ENCODE results near the gene HOXC13. TPM values are rescaled to one million over a fixed set of nuclear protein-coding genes. Genes with fewer than 3 reads are reported as not detected.
A peak's percentile ranks its signal among the peaks of the same experiment; 100 is the strongest.

HOXC13 gene
- total and polyA plus RNA-seq, 4 donors = not detected

- H3K9ac ChIP-seq (ENCODE audit: insufficient read depth in 1 of 2, low read length in 2 of 2) = no peak overlapping the region
- H3K9me3 ChIP-seq (ENCODE audit: control insufficient read depth in 4 of 4, insufficient read depth in 3 of 4, low read length in 3 of 4) = peaks cover 0 to 11% (median 0%) of the 10 kb centered on the region in 4 donors
- H3K27ac ChIP-seq (ENCODE audit: low read depth in 1 of 2, low read length in 1 of 2) = no peak overlapping the region
- H3K27me3 ChIP-seq (ENCODE audit: control insufficient read depth in 3 of 3, insufficient read depth in 3 of 3, low read length in 2 of 3) = peaks cover 14 to 95% (median 89%) of the 10 kb centered on the region in 3 donors
- H3K36me3 ChIP-seq (ENCODE audit: control insufficient read depth in 4 of 4, insufficient read depth in 4 of 4, low read length in 4 of 4) = no peaks in the 10 kb centered on the region
- H3K4me1 ChIP-seq (ENCODE audit: control insufficient read depth in 5 of 5, insufficient read depth in 5 of 5, low read length in 5 of 5) = peaks cover 0 to 3% (median 2%) of the 10 kb centered on the region in 5 donors
- ATAC-seq (ENCODE audit: insufficient read depth, low FRiP score) = no peak
- TF ChIP-seq CTCF (IDR thresholded peaks at IDR 0.05; ENCODE audit: control extremely low read depth, extremely low read depth) = no peak
- no peak overlapping the region for H3K4me3 ChIP-seq
- 17 to 23% methylated on average over 23 of the region's 23 CpGs for WGBS, 2 donors
- peak in 1 of 3 donors; percentile 4 for DNase-seq
Measured at GRCh38 chr12:53937596-53938325, 870 bp upstream of the HOXC13 start.

- peak; percentile 65 to 72 (median 71) for DNase-seq
- no peaks in the 10 kb centered on the region for H3K36me3 ChIP-seq (ENCODE audit: control insufficient read depth in 4 of 4, insufficient read depth in 4 of 4, low read length in 4 of 4)
- 5 to 6% methylated on average over 87 to 91 of the region's 91 CpGs for WGBS, 2 donors
- no peak overlapping the region for H3K4me3 ChIP-seq
- H3K4me1 ChIP-seq (ENCODE audit: control insufficient read depth in 5 of 5, insufficient read depth in 5 of 5, low read length in 5 of 5) = peaks cover 0 to 3% (median 2%) of the 10 kb centered on the region in 5 donors
- peaks cover 0 to 7% (median 0%) of the 10 kb centered on the region in 4 donors for H3K9me3 ChIP-seq (ENCODE audit: control insufficient read depth in 4 of 4, insufficient read depth in 3 of 4, low read length in 3 of 4)
- H3K27ac ChIP-seq (ENCODE audit: low read depth in 1 of 2, low read length in 1 of 2) = no peak overlapping the region
- no peak for ATAC-seq (ENCODE audit: insufficient read depth, low FRiP score)
- H3K9ac ChIP-seq (ENCODE audit: insufficient read depth in 1 of 2, low read length in 2 of 2) = no peak overlapping the region
- H3K27me3 ChIP-seq (ENCODE audit: control insufficient read depth in 3 of 3, insufficient read depth in 3 of 3, low read length in 2 of 3) = peaks cover 15 to 95% (median 90%) of the 10 kb centered on the region in 3 donors
- no peak for TF ChIP-seq CTCF (IDR thresholded peaks at IDR 0.05; ENCODE audit: control extremely low read depth, extremely low read depth)
Measured at GRCh38 chr12:53939141-53940108, 794 bp downstream of the HOXC13 start.

GRCh38 chr12:53940443-53941014 lies 1.9 kb downstream of the HOXC13 start:
- no peak for ATAC-seq (ENCODE audit: insufficient read depth, low FRiP score)
- Histone ChIP-seq H3K36me3 (ENCODE audit: control insufficient read depth in 4 of 4, insufficient read depth in 4 of 4, low read length in 4 of 4) (no peaks in the 10 kb centered on the region), H3K4me3 (no peak overlapping the region), H3K9me3 (ENCODE audit: control insufficient read depth in 4 of 4, insufficient read depth in 3 of 4, low read length in 3 of 4) (peaks cover 0 to 7% (median 0%) of the 10 kb centered on the region in 4 donors), H3K9ac (ENCODE audit: insufficient read depth in 1 of 2, low read length in 2 of 2) (no peak overlapping the region), H3K27ac (ENCODE audit: low read depth in 1 of 2, low read length in 1 of 2) (no peak overlapping the region), H3K27me3 (ENCODE audit: control insufficient read depth in 3 of 3, insufficient read depth in 3 of 3, low read length in 2 of 3) (peaks cover 20 to 95% (median 90%) of the 10 kb centered on the region in 3 donors), H3K4me1 (ENCODE audit: control insufficient read depth in 5 of 5, insufficient read depth in 5 of 5, low read length in 5 of 5) (peaks cover 0 to 3% (median 0%) of the 10 kb centered on the region in 5 donors)
- TF ChIP-seq CTCF (IDR thresholded peaks at IDR 0.05; ENCODE audit: control extremely low read depth, extremely low read depth) = no peak
- DNase-seq = peak in 1 of 3 donors; percentile 10
- 9 to 10% methylated on average over 9 of the region's 9 CpGs for WGBS, 2 donors
